NCI-H524 (cell line): ENCODE measurements around the gene WDR31.
"Not testable (repeated sequence)": the region's sequence is repeated elsewhere in the genome, so short reads cannot be mapped to it uniquely, and the experiment has no call there.

Experiments used
- DNase-seq, 2 experiments: peaks; one replicate each; lab custom pipeline; 2025; lab: John Stamatoyannopoulos, UW

WDR31 gene

DNA sequence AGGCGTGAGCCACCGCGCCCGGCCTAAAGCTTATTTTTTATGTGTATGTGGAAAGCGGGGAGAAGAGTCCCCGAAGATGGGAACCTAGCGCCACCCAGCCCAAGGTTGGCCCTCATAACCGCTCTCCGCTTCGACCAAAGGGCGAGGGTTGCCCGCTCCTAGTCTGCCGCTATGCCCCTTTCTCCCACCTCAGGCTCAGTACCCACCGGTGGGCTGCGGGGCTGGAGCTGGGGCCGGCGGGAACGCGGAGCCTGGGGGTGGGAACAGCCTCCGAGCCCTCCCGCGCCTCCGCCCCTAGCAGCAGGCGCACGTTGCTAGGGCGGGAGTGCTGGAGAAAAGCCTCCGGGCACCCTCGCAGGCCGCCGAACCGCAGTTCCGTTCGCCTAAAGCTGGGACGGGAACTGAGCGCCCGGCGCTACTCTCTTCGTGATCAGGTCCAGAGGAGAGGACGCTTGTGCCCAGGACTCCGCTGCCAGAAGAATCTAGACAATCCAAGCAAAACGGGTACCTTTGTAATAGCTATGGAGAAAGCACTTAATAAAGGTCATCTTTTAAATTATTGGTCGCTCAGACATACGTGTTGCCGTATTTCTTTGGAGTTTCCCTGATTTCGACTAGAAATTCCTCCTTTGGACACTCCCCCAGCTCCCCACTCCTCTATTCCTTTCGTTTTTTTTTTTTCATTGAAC lies at the start of gene WDR31:
Gene WDR31, minus strand, starts transcription at position 265 of the 689 bp plus-strand sequence. CDS start 8,253 bp downstream, outside the sequence.
- peak; percentile 82 to 89 for DNase-seq

DNA sequence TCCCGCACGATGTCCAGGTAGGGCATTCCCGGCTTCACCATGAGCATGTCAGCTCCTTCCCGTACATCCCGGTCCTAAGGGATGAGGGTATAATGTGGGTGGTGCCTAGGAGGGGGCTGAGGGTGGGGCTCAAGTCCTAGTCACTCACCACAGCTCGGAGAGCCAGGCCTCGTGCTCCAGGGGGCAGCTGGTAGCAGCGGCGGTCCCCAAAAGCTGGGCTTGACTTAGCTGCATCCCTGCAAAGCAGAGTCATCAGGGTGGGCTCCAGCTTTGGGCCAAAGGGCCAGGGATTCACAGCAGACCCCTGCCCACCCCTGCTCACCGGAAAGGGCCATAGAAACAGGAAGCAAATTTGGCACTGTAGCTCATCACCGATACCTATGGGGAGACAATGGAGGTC lies 49.4 kb upstream of the WDR31 start:
- no peak for DNase-seq

DNA sequence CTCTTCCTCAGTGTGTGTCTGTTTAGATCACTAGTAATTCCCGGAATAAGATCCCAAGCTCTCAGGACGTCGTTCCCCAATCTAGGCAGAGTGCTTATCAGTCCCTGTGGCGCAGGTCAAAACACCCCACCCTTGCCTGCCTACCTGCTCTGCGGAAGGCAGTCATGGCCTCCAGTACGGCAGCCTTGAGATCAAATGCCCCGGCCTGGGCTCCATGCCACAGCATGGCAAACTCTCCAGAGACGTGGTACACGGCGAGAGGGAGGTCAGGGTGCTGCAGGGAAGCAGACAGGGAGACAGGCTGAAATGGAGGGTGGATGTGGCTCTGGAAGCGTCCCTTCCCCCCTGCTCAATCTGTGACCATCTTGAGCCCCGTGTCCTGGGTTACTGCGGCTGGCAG lies 48.8 kb upstream of the WDR31 start:
- no peak for DNase-seq

DNA sequence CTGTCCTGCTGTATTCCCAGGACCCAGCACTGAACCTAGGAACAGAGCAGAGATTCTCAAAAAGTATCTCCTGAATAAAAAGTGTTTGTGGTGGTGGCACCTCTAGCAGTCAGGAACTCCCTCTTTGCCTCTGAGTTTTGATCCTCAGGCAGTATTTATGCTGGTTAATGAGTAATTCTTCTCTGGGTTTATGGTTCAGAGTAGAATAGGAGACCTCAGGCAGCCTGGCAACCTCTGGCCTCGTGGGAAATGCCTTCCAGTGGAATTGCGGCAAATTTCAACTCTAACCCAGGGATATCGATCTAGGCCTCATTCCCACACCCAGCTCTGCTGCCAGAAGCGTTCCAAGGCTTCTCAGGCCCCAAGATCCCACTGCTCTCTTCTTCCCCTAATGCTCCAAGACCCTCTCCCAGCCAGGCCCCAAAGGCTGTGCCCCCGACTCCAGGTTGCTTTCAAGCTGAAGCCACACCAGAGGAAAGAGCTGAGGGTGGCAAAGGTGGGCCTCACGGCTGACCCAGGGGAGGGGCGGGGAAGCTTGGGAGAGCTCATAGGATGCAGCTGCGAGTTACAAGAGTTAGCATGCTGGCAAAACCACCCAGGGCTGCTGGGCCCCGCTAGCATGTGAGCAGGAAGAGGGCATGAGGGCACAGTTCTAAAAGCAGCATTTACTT lies 47.6 kb upstream of the WDR31 start:
- DNase-seq: no peak

DNA sequence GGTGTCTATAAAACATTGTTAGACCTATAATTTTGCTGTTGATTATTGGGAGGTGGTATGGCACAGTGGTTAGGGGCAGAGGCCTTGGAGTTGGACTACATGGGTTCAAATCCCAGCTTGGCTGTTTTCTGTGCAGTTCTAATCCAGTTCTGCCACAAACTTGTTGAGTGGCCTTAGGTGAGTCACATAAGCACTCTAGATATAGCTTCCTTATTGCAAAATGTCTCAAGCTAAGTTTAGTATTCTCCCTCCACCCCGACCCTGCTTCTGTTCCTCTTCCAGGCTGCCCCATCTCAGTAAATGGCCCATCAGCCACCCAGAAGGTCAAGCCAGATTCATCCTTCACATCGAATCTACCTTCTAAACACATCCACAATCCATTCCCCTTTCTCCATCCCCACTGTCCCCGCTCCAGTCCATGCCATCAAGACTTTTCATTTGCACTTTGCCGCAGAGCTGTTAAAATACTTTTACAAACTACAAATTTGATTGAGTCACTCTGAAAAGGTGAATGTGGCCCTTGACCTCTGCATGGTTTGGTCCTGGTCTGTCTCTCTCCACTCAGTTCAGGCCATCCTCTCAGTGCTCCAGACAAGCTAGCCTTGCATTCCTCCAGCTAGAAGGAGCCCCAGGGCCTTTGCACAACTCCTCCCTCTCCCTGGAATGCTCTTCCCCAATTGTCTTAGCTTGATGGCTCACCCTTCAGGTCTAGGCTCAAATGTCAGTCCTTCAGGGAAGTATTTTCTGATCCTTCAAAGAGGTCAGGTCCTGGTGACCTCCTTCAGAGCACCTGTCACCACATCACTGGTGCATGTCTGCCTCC lies 46.7 kb upstream of the WDR31 start:
- DNase-seq: no peak

DNA sequence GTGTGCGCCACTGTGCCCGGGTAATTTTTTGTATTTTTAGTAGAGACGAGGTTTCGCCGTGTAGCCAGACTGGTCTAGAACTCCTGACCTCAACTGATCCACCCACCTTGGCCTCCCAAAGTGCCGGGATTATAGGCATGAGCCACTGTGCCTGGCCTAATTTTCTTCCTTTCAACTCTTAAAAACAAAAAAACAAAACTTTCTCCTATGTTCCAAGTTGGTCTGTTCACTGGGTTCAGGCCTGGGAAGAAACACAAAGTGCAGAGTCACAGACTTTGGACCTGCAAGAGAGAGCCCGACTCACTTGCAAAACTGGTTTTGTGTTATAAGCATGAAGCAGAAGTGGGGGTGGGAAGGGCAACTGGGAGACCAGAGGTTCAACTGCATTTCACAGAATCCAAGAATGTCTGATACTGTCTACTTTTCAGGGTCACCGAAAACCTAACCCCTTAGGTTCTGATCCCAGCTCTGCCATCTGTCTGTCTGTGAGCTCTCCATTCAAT lies 41.9 kb upstream of the WDR31 start:
- no peak for DNase-seq

DNA sequence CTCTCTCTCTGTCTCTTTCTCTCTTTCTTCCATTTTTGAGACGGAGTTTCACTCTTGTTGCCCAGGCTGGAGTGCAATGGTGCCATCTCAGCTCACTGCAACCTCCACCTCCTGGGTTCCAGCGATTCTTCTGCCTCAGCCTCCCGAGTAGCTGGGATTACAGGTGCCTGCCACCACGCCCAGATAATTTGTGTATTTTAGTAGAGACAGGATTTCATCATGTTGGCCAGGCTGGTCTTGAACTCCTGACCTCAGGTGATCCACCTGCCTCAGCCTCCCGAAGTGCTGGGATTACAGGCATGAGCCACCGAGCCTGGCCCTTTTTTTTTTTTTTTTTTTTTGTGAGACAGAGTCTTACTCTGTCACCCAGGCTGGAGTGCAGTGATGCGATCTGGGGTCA lies 41.4 kb upstream of the WDR31 start:
- DNase-seq: not testable (repeated sequence)

DNA sequence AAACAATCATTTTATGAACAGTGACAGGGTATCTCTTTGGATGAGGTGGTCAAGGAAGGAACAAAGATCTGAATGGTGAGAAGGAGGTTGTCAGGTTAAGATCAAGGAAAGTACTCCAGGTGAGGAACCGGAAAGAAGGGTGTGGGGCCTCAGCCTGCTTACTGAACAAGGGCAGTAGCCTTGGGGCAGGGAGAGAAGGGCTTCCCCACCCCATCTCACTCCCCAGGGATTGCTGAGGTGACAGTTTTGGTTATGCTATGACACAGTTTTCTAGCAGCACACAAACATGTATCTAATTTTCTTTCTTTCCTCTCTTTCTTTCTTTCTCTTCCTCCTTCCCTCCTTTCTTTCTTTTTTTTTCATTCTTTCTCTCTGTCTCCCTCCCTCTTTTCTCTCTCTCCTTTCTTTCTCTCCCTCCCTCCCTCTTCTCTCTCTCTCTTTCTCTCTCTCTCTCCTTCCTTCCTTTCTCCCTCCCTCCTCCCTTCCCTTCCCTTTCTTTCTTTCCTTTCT lies 40.8 kb upstream of the WDR31 start:
- DNase-seq: no peak

DNA sequence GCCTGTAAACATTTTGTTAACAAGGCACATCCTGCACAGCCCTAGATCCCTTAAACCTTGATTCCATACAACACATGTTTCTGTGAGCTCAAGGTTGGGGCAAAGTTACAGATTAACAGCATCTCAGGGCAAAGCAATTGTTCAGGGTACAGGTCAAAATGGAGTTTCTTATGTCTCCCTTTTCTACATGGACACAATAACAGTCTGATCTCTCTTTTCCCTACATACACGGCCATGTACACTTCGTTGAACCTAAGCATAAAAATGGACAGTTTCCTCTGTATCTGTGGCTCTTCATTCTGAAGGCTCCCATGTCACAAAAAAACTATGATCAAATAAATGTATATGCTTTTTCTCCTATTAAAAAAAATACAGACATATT lies 39.7 kb upstream of the WDR31 start:
- DNase-seq: not testable (repeated sequence)

DNA sequence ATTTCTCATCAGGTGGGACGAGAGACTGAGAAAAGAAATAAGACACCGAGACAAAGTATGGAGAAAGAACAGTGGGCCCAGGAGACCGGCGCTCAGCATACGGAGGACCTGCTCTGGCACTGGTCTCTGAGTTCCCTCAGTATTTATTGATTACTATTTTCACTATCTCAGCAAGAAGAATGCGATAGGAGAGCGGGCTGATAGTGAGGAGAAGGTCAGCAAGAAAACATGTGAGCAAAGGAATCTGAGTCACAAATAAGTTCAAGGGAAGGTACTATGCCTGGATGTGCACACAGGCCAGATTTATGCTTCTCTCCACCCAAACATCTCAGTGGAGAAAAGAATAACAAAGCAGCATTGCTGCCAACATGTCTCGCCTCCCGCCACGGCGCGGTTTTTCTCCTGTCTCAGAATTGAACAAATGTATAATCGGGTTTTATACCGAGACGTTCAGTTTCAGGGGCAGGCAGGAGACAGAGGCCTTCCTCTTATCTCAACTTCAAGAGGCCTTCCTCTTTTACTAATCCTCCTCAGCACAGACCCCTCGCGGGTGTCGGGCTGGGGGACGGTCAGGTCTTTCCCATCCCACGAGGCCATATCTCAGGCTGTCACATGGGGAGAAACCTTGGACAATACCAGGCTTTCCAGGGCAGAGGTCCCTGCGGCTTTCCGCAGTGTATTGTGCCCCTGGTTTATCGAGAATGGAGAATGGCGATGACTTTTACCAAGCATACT lies 39.2 kb upstream of the WDR31 start:
- DNase-seq: not testable (repeated sequence)

DNA sequence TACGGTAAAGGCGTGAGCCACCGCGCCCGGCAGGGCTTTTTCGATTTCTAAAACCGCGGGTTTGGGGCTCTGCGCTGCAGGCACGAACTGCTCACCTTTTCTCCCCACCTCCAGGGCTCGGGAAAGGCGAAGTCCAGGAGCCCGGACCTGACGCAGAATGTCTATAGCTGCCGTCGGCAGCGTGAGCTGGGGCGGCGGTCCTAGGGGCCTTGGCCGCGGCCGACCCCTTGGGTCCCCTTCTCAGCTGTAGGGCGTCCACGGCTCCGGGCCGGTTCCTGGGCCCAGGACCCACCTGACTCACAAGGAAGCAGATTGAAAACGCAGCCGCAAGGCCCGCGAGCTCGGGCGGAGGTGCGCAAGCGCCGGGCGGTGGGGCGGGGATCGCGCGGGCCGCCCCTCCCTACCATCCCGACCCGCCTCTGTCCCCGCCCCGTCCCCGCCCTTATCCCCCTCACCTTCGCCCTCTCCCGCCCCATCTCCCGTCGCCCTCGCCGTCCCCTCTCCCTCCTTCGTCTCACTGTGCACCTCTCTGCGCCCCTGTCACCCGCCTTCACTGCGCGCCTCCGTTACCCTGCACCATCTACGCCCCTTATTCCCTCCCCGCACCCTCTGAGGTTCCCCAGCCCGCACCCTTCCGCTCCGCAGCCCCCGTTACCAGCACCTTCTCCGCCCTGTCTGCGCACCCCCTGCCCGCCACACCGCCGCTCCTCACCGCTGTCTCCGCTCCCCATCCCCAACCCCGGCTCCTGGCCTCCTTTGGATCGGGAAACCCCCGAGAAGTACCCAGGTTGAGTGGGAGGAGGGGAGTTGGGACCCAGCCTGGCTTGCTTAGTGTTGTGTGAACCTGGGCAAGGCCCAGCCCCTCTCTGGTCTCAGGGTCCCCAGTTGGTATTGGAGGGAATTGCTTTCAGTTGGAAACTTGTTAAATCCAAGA lies 36.8 kb upstream of the WDR31 start, which contains the start of gene HDHD3:
Gene HDHD3, minus strand, starts transcription at position 353 of the 934 bp plus-strand sequence. CDS start 2,632 bp downstream, outside the sequence.
- peak; percentile 70 to 85 for DNase-seq

DNA sequence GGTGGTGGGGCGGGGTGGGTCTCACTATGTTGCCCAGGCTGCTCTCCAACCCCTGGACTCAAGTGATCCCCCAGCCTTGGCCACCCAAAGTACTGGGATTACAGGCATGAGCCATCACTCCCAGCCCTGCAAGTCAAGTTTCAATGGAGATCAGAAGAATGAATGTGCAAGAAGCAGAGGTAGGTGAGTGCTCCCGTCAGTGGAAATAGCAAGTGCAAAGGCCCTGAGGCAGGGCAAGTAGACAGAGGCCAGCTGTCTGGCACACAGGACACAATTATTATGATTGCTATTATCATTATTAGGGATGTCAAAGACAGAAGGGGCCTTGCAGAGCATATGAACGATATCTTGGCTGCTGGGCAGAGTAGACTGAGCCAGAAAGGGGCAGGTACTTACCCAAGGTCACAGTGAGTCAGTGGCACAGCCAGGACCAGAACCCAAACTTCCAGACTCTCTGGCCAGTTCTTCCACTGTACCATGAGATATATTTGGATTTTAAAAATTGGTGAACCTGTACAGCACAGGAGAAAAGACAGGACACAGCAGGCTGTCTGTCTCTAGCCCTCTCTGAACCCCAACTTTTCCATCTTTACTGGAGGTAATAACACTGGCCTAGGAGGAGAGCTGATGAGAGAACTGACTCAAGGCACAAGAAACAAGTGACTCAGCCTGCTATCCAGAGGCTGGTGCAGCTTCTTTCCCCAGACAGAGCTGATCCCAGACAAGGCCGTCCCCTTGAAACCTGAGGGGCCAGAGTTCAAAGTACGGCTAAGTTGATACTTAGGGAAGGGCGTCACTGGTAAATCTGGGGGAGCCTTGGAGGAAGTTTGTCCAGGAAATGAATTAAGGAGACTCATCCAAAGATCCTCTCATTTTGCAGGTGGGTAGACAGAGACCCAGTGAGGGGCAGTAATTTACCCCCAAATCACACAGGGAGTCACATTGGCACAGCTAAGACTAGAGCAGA lies 35.3 kb upstream of the WDR31 start:
- DNase-seq: no peak

DNA sequence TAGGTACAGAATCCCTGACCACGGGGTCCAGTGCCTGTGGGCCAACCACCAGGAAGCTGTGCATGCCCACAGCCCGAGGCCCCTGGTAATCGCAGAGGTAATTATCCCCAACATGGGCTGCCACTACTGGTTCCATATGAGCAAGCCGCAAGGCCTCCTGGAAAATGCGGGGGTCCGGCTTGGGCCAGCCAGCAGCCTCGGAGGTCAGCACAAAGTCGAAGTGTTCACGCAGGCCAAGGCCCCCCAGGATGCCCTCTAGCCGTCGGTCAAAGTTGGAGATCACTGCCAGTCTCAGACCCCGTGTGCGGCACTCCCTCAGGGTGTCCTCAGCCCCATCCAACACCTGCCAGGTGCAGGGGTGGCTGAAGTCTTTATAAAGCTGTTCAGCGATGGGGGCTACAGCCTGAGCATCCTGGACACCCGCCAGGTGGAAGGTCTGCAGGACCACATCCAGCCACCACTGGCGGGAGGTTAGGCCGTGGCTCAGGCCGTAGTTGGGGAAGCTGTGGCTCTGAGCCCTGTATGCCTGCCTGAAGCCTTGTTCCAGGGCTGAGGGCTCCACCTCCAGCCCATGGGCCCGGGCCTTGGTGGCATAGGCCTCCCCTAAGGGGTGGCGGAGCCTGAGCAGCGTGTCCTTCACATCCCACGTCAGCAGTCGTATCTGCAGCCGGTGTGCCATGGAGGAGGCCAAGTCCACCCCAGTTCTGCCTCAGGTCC lies 33.8 kb upstream of the WDR31 start:
- DNase-seq: no peak

DNA sequence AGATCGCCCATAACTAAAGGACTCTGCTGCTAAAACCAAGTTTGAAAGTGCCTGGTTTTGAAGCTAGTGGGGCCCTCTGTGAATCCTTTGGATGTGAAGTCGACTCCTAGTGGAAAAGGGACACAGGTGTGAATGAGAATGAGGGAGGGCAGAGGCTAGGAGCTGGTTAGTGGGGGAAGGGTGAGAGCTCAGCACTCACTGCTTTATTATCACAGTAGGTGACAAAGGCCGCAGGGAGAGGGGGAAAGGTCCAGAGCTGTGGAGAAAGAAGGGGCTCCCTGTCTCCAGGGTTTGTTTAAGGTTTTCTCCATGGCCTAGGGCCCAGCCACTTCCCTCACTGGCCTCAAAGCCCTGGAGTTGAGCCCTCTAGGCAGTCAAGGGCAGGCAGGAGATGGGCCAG lies 33.2 kb upstream of the WDR31 start:
- DNase-seq: no peak

DNA sequence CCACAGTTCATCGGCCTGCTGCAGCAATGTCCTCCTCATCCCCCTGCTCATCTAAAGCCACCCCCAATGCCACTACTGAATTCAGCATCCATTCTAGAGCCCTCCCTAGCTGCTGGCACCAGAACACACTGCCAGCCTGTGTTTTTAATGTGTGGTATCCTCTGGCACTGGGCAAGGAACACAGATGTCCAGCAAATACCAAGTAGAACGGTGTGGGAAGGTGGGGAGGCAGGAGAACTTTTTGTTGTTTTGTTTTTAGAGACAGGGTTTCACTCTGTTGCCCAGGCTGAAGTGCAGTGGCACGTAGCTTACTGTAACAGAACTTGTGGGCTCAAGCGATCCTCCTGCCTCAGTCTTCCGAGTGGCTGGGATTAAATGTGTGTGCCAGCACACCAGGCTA lies 32.0 kb upstream of the WDR31 start:
- DNase-seq: no peak

DNA sequence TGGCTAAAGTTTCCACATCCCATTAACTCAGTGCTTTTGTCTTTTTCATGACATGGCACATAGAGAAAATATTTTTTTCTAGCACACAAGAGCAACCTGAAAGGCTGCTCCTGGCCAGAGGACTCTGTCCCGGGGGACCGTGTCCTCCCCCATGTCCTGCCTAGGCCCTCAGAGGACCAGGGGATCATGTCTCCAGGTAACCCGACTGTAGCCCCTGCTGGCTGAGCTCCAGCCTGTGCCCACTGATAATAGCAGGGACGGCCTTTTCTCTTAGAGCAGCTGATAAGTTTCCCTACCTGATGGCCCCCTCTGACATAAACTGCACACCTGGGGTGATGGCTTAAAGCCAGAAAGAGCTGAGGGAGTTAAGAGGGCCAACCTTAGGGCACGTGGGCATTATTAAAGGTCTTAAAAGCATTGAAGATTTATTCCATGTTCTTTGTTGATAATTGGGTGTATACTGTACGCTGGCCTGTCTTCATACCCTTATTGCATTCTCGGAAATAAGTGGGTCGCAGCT lies 30.8 kb upstream of the WDR31 start:
- no peak for DNase-seq

DNA sequence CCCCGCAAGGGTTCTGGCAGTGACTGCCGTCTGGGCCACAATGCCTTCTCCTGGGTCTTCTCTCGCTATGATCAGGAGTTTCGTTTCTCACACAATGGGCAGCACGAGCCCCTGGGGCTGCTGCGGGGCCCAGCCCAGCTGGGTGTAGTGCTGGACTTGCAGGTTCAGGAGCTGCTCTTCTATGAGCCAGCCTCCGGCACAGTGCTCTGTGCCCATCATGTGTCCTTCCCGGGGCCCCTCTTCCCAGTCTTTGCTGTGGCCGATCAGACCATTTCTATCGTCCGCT lies 29.7 kb upstream of the WDR31 start:
- DNase-seq: no peak

DNA sequence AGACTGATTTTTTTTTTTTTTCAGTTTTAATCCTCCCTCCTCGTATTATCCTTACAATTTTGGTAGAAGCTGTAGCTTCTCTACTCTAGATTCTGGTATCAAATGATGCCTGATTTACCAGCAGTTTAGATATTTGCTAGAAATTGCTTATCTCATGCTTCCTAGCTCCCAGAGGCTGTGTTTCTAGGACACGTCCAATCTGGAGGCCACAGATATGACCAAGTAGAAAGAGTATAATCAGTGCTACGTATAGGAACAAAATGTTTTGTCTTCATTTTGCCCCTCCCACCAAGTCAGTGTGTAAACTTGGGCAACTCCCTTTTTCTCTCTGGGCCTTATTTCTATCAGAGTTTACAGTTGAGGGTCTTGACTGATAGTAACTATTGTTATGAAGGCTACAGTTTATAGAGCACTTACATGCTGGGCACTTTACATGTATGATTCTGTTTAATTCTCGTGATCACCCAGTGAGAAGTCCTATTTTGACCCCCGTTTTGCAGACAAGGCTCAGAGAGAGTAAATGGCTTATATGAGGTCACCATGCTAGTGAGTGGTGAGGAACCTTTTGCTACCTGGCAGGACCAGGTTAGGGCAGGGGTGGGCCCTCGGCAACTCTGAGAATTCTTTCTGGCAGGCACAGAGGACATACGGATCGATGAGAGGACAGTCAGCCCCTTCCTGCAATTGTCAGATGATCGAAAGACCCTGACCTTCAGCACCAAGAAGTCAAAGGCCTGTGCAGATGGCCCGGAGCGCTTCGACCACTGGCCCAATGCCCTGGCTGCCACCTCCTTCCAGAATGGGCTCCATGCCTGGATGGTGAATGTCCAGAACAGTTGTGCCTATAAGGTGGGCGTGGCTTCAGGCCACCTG lies 29.1 kb upstream of the WDR31 start:
- DNase-seq: no peak
